Activated T-cell treated with anti-CD3 and anti-CD28 coated beads for 24 hours (primary cell): ENCODE measurements around the gene ZFP1.

Experiments used
- DNase-seq: peaks from one replicate; pipeline ENCODE4 v3.0.0-alpha.2; 2020; ENCODE audit warnings: low read depth

ZFP1 gene

DNA sequence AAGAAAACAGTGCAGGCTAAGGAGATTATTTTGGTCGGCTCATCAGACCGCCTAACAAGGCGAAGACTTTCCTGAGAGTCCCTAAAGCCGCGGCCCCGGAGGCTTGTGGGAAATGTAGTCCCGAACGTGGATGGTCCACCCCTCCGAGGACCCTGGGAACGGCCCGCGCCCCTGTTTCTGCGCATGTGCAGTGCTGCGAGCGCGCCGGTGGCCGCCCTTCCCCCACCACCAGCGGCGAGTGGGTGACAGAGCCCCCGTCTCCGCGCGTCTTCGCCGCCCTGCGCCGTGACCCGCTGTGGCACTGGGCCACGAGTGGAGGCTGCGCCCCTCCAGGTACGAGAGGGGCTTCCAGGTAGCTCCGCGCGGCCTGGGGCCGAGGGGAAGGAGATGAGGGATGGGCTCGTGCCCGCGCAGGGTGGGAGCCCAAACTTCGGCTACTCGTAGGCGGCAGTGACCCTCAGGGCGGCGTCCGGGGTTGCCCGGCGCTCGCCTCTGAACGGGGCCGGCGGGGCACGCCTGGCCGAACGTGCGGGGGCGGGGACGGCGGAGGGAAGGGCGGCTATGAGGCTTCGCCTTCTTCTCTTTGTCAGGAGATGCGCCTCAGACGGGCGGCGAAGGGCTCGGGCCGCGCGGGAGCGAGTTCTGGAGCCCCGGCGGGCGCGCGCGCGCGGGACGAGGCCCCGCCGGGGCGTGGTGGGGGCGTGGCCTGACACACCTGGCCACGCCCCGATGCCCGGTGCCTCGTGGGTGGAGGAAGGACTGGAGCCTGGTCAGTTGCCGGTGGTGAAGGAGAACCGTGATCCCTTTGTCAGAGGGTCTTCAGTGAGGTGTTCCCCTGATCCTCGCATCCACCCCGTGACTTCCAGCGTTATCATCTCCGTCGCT is at the start of gene ZFP1:
Gene ZFP1 (plus strand): TSS at position 214 of the 885 bp plus-strand sequence. CDS start 4,428 bp downstream, outside the sequence.
- peak; percentile 91 for DNase-seq

DNA sequence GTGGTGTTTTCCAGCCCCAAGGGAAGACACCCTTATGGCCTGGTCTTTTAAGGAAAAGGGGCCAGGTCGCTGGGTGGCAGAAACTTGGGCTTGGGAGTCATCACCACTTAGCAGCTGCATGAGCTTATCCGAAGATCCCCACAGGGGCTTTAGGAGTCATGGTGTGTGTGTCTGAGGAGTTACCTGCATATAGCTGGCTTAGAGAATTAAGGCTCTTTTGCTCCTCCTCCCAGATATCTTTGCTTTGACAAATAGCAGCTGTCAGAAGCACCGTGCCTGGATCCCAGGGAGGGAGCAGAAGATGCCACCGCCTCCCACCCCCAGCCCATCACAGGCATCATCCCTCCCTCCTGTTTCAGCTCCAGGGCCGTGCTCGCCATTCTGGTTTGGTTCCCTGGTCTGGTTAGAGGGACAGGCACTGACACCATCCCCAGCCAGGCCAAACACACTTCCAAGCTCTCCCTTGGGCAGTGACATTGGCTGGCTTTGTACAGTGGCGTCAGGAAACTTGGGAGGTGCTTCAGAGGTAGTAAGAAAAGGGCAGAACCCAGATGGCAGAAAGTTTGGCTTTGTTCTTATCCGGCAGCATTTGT is 49.2 kb upstream of the ZFP1 start:
- no peak for DNase-seq

GRCh38 chr16:75099738-75100602 is 48.4 kb upstream of the ZFP1 start:
- peak; percentile 41 for DNase-seq

- DNase-seq: no peak
Observed at GRCh38 chr16:75100603-75100990, 47.7 kb upstream of the ZFP1 start.

- no peak for DNase-seq
Observed at GRCh38 chr16:75101635-75102034, 46.7 kb upstream of the ZFP1 start.

GRCh38 chr16:75102595-75102994 is 45.7 kb upstream of the ZFP1 start:
- no peak for DNase-seq

GRCh38 chr16:75103994-75104393 is 44.3 kb upstream of the ZFP1 start:
- no peak for DNase-seq

GRCh38 chr16:75104836-75105235 is 43.5 kb upstream of the ZFP1 start:
- no peak for DNase-seq

DNA sequence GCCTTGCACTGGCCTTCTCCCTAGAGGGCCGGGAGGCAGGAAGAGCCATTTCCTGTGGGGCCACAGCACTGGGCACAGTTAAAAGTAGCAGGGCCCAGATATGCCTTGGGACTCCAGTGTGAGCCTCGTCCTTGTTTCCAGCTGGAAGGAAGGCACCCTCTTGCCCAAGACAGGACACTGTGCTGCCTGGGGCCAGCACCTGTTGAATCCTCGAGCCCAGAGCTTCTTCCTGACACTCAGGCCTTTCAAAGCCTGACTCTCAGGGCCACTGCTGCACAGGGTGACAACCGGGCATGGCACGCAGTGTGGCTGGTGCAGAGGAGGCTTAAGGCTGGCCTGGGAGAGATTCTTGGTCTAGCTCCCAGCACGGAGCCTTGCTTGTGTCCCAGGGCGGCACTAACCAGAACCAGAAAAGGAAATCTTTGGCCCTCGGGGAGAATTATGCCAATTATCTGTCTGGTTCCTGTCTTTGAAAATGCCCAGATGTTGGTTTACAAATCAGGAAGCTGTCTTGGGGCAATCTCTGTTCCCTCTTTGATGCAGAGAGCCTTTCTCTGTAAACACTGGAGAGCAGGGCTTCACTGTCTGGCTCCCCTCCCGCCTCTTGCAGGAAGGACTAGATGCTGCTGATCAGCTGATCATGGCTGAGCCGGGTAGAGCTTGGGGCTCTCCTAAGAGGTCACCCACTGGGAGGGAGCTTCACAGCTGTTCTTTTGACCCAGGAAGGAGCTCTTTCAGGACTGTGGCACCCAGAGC is 42.8 kb upstream of the ZFP1 start:
- DNase-seq: no peak

DNA sequence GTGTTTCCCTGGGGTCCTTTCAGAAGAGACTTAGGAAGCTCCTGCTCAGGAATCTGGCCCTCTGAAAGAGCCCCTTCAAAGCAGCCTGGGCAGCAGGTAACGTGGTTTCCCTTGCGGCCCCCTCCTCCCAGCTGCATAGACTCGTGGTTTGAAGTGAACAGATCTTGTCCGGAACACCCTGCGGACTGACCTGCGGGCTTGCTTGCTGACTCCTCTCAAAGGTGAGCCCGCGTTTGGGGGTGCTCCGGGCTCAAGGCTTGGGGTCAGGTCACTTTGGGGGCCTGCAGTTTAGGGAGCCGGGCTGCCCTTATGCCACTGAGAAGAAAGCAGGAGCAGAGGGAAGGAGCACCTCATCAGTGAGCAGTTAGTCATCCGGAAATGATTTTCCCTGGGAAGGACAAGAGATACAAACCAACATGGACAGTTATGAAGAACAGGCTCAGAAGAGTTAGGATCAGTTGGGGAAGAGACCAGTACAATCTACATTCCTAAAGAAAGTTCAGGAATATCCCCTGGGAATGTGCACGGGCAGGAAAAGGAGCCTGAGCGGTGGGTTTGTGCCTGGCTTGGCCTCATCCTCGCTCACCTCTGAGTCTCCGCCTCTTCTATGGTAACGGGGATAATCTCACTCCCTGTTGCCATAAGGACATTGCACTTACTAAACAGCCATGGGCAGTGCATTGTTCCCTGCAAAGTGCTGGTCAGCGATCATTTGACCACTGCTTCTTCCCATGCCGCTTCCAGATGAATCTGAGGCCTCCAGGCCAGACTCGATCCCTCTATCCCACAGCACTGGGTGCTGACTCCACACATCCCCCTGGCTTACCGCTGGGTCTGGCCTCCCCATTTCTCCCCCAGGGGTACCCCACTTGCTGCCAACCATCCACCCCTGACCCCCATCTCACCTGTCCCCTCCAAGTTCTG is 41.7 kb upstream of the ZFP1 start:
- no peak for DNase-seq

DNA sequence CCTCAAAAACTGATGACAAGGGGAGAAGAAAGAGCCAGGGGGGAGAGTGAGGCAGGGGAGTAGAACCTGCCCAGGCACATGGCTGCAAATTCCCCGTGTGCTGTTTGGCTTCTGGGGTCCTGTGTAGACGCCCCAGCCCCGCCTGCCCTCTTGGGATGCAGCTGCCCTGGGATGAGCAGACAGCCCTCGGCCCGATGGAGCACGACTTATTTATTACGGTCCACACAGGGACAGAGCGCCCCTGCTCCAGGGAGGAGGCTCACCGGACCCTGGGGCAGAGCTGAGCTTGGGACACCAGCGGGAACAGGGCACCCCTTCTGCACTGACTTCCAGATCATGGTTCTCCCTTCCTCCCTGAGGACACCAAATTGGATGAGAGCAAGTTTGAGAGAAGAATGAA is 40.8 kb upstream of the ZFP1 start:
- no peak for DNase-seq

DNA sequence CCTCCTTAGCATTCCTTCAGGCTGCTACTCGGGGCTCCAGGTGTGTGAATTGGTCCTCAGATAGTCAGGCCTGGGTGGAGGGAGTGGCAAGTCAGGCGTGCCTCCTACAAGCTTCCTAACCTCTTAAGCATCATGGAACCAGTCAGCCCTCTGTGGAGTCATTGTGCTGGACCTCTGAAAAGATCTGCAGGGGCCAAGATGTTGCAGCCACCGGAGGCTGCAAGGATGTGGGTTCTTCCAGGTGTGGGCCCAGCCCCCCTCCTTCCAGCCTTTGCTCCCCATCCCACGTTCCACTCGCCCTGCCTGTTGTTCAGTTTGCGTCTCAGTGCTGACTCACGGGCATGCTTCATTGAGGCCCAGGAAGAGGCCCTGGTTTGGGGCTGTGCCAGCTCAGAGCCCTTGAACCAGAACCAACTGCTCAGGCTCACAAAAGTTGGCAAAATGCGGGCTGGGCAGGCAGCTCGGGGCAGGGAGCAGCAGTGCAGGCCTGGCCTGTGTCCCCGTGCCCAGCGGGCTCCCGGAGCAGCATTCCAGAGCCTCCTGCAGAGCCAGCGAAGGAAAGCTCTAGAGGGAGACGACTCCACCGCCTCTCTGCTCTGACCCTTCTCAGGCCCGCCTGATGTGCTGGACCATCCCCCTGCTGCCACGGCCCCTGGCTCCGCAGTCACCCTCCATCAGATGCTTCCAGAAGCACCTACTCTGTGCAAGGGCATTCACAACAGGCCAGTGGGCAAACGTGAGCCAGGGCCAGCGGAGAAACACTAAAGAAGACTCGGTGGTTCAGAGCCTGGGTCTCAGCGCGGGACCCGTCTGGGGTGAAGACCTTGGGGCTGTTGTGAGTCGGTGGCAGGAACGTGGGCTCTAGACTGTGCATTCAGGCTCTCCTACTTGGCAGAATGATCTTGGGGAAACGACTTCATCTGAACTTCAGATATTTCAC is 39.3 kb upstream of the ZFP1 start:
- DNase-seq: peak; percentile 78

DNA sequence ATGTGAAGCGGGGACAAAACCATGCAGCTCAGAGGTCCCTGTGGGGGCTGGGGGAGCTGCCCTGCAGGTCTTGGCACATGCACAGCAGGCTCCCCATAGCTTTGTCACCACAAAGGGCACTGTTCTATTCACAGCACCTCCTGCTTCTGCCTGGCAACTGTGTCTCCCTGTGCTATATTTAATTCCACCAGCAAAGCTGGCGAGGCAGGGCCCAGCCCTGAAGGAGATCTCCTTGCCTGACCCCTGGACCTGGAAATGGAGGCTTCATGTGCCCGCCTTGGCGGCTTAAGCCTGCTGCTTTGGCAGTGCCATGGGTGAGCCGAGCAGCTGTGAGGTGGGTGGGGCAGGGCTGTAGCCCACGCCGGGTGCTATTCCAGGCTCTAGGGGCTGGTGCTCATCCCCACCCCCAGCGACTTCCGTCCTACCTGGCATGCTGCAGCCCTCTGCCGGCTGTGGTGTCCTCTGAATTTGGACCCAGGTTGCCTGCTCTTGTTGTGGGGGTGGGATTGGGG is 38.5 kb upstream of the ZFP1 start:
- no peak for DNase-seq

- peak; percentile 79 for DNase-seq
Observed at GRCh38 chr16:75110637-75111513, 37.4 kb upstream of the ZFP1 start.

DNA sequence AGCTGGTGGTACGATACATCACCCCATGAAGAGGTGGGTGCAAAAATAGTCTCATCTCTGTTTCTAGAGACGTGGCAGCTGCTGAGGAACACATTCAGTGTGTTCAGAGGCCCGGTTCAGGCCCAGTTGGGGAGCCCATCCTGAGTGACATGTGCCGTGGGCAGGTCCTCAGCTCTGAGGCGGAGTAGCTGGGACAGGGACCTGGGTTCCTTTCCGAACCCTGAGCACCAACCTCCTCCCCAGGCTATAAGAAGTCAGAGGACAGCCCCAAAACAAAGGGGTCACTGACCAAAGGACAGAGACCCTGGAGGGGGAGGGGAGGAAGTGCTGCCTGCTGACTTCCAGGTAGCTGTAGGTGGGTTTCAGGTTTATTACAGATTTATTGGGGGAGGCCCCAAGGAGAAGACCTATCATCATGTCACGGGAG is 36.8 kb upstream of the ZFP1 start:
- no peak for DNase-seq

DNA sequence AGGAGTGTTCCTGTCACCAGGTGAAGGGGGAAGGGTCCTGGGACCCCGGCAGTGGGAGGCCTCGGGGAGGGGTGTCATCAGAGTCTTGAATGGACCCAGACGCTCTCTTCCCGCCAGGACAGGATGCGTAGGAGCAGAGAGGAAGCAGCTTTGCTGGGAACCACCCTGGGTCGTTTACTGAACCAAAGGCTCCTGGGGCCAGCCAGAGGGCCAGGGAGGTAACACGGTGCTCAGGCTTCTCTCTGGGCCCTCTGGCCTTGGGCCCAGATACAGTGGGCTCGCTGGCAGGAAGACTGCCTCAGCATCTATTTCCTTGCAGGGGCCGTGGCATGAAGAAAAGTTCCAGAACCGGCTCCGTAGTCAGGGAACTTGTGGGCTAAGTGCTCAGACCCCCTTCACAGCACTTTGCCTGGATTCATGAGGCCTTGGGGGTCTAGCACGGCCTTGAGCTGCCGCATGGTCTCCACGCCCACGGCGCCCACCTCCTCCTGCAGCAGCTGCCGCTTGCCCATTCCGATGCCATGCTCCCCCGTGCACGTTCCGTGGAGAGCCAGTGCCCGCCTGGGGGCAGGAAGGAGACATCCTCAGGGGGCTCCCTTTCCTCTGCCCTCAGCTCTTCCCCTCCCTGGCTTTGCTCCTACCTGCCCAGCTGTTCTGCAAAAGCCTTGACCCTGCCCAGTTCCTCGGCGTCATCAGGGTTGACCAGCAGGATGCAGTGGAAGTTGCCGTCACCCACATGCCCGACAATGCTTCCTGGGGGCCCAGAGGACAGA is 36.2 kb upstream of the ZFP1 start:
- no peak for DNase-seq

- DNase-seq: no peak
Observed at GRCh38 chr16:75112734-75113491, 35.4 kb upstream of the ZFP1 start.
